ENCODE data around the gene NAV2.

NAV2 gene

DNA sequence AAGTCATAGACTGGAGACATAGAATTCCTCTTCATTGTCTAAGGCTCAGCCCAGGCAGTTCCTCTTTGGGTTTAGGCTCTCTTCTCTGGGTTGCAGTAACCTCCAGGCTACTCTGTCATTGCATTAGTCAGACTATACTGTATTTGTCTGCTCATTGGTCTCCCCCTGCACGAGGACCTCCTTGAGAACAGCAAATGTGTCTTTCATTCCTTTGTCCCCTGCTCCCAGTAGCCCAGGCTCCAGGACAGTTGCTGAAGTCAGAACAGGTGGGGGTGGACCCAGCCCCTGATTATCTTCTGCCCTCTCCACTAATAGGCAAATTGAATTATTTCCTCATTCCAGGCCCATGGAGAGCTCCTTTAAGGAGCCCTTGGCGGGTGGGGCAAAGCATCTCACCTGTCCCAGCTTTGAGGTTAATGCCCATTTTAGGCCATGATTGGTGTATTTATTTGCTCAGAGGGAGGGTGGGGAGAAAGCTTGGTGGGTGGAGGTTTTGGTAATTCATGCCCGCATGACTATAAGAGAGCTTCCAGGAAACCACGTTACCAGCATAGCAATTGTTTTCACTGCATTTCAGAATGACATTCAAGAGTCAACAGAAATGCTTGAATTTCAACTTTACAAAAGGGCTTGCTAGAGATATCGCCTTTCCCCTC lies 40.9 kb downstream of the NAV2 start:
- peak; percentile 67 for DNase-seq

DNA sequence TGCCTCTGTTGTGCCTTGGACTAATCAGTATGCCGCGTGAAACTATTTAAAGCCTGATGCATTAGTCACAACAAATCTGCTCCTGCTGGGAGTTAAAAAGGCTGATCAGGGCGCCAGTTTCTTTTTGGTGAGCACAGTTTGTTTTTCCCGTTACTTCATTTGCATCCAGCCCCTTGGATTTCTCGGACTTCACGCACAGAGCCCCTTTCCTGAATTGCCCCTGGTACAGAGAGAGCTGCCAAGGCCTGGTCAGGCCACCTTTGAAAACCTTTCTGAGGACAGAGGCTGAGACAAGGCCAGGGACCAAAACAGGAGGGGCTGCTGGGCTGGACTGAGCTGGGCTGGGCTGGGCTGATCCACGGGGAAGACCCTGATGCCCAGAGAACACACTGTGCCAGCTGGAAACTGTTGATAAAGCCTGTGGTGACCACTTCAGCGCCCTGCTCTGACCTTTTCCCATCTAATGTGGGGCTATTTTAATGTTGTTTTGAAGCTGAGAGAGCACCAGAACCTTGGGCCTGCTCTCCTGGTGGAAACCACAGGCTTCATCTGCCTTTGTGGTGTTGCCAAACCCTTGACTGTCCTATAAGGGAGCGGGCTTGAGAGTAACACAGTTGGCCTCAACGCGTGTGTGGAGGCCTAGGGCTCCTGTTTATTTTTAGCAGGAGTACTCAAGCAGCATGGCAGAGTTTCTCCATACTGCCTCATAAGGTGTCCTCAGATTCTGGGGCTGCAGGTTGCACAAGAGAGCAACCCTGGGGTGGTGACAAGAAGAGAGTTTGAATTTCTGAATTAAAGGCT lies 44.2 kb downstream of the NAV2 start:
- DNase-seq: peak; percentile 53

DNA sequence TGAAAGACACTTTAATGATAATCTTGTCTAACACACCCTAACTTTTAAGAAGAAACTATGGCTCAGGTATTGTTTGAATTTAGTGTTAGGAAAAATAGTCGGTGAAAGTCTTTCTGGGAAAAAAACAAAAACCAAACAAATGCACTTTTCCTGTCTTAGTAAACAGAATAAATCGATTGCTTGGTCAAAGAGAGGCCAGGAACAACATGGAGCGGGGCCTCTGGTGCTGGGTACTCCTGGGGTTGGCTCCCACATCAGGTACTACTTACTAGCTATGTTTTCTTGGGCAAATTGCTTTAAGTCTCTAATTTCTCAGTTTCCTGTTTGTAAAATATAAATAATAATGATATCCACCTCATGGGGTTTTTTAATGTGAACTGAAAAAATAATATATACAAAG lies 46.8 kb downstream of the NAV2 start:
- DNase-seq: no peak

DNA sequence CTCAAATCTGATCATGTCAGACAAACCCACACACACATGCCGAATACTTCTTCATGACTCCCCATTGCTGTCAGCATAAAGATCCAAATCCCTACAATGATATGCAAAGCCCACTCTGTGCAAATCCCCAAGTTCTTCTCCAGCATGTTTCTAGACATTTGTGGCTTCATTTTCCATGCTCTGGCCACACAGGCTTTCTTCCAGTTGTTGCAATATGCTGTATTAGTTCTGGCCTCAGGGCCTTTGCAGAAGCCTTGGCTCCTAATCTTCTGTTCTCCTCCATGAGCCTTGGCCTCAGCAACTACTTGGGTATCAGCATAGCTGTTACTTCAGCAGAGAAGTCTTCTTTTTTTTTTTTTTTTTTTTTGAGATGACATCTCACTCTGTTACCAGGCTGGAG lies 49.6 kb downstream of the NAV2 start:
- DNase-seq: no peak

DNA sequence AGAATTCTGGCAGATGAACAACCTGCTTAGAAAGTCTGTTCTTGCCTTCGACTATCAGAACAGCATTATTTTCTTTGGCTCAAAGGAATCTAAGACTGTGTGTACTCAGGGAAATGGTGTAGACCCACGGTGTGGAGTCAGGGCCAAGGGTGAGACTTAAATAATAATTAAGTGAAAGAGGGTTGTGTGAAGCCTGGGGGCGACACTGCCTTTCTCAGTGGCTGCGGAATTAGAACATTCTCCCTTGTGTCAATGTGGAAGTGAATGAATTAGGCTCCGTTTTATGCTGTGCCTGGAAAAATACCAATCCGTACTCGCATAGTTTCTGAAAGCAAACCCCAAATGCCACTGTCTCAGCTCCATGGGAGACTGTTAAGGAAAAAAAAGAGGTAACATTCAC lies 50.7 kb downstream of the NAV2 start:
- DNase-seq: no peak

DNA sequence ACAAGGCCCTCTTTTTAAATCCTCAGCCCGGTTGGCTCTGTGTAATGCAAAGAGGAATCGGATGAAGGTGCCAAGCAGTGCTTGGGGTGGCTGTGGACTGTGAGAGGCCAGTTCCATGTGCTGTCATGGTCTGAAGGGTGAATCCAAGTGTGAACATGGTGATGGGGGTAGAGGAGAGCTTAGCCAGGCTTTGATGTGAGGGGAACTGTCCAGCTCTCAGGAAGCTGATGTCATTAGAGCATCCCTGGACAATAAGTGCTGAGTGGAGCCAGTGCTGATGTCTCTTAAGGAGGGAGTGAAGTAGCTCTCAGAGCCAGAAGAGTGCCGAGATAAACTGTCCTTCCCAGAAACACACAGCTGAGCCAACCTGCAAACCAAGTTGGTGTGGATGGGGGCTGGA lies 53.6 kb downstream of the NAV2 start:
- DNase-seq: peak; percentile 31

DNA sequence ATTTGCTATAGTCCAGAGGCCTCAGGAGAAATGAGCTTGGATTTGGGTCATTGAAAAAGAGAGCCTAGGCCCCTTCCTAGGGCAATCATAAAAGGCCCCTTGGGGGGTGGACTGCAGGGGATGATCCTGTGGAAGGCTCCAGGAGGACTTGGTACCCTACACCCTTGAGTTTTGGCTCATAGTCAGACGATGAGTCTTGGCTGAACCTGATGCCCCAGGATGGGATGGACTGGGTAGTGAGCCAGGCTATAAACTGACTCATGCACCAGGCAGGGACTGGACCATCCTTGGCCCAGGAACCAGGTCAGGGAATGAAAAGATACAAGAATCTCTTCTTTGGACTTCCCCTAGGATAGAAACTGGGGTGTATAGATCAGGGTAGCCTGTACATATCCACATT lies 54.2 kb downstream of the NAV2 start:
- no peak for DNase-seq

DNA sequence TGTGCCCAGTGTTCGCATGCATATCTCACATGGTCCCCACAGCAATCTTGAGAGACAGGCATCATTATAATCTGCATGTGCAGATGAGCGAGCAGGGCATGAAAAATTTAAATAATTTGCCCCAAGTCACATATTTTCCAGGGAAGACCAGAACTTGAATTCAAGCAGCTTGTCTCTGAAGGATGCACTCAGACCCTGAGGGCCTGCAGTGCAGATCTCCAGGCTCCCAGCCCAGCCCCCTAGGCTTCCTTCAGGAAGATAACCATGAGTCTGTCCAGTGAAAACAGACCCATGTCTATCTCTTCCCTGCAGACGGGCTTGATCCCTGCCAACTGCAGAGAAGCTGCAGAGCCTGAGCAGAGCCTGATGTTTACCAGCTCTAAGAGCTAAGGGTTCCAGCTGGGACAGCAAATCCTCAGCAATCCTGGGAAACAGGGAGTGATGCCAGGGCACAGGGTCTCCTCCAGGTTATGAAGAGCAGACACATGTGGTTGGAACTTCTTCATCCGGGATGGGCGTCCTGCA lies 55.1 kb downstream of the NAV2 start:
- no peak for DNase-seq

DNA sequence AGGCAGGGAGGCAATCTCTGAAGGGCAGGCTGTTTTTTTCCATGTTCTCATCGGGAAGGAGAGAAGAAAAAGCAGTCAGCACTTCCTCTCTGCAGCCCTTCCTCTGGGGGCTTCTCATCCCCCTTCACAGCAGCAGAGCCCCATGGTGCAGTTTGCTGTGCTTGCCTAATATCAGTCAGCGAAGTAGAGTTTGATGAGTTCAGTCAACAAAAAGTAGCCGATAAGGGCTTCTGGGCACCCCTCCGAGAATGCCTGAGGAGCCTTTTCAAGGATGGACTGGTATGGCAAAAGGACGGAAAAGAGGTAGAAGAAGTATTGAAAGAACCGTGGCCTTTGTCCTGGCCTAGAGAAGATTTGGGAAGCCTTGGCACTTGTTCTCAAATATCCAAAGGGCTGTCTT lies 55.6 kb downstream of the NAV2 start:
- no peak for DNase-seq

DNA sequence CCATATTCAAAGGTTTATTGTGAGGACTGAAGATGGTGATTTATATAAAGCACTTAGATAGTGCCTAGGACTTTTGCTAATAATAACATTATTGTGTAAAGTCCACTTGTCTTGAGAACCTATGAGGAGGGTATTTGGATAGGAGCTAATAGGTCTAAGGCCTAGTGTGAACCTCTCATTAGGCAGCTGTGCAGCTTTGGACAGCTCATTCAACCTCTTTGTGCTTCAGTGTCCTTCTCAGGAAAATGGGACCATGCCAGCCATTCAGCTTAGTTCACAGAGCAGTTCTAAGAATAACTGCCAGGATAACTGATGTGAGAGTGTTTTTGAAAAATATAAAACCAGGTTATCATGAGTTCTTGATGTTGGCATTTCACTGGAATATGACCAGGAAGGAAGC lies 56.2 kb downstream of the NAV2 start:
- no peak for DNase-seq

DNA sequence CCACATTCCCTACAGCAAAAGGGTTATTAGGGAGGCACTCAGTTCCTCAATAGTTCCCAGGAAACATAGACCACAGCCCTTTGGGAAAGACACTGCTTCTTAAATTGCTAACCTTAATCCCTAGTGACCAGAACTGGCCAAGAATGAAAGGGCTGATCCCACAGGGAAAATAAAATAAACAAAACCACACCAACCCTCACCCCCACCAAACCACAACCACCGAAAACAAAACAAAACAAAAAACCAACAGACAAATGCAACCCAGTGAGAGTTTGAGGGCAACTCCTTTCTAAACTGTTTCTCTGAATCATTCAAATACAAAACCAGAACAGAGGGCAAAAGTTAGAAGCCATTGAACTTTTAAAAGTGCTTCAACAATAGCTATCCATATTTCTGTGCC lies 57.2 kb downstream of the NAV2 start:
- peak; percentile 41 for DNase-seq

DNA sequence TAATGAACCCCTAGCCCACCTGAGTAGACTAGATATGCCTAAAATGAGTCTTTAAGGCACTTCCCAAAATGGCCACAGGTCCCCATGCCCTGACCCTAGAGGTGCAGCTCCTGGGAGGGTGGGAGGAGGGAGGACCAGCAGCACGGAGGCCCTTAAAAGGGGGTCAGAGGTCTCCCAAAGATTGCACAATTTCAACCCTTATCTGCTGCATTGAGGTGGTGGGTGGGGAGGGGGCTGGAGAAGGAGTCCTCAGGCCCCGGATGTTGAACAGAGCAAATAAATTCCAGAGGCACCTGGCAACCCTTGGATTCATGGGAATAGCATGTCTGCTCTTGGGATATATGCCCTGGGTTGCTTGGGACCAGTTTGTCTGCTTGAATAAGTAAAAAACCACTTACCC lies 57.6 kb downstream of the NAV2 start:
- no peak for DNase-seq

DNA sequence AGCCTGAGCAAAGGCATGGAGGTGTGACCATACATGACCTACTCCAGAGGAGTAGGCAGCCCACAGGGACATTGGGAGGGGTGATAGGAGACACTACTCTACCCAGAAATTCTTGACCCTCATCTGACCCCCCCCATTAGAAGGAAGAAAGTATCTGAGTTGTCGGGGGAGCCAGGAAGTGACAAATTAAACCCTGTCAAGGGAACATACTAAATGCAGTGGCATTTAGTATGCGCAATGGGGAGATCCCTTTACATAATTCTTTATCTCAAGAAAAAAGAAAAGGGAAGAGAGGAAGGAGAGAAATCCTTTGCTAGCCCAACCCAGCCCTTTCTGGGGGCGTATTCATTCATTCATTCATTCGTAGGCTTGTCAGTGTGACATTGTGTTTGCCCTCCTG lies 58.8 kb downstream of the NAV2 start:
- no peak for DNase-seq

DNA sequence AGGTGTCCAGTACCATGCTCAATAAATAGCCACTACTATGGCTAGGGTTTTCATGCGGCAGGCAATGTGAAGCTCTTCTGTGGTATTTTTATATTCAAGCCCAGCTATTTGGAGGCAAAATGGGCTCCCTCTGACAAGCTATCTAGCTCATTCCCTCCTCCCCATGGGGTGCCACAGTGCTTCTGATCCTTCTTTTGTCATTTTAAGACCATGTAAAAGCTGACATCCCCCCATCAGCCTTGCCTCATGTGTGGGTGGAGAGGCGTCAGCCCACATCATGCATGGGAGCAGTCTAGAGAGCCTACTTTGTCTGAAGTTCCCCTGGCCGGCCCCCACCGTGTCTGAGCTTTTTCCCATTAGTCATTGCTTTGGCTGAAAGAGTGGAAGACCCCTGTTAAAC lies 59.8 kb downstream of the NAV2 start:
- no peak for DNase-seq

DNA sequence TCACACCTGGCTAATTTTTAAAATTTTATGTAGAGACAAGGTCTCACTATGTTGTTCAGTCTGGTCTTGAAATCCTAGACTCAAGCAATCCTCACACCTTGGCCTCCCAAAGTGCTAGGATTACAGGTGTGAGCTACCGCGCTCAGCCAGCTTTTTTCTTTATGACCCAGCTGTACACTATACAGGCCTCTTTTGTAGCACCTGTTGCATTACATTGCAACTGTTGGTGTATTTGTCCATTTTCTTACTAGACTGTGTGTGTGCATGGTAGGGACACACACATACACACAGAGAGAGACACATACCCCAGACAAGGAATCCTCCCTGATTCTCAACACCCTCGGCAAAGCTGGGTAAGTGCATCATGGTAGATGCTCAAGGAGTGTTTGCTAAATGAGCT lies 61.7 kb downstream of the NAV2 start:
- no peak for DNase-seq

DNA sequence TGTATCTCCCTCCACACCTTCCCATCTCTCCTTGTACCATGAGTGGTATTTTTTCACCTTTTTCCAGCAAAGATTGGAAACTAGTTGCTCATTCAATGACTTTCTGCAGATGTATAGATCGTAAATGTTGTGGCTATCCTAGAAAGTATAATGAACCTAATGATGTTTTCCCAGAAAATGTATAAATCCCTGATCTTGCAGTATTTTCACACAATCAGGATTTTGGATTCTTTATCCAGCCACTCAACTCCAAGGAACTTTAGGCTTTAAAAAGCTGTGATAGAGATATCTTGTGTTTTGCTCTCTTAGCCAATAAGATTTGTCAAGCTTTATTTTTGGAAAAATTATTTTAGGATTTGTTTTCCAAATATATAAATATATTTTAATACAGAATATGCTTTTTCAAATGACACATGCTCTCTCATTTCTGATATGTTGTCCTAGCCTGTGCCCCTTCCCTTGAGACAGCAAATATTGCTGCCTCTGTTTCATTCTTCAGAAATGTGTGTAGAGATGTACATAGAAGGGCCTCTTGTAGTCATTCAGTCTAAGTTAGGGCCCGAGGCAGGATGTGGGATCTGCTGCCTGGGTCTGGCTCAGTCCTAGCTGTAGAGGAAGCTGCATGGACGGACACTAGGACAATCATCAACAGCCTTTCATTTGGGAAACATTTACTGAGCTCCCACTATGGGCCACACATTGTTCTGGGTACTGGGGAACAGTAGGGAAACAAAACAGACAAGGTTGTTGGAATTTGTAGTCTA lies 62.4 kb downstream of the NAV2 start:
- DNase-seq: no peak

DNA sequence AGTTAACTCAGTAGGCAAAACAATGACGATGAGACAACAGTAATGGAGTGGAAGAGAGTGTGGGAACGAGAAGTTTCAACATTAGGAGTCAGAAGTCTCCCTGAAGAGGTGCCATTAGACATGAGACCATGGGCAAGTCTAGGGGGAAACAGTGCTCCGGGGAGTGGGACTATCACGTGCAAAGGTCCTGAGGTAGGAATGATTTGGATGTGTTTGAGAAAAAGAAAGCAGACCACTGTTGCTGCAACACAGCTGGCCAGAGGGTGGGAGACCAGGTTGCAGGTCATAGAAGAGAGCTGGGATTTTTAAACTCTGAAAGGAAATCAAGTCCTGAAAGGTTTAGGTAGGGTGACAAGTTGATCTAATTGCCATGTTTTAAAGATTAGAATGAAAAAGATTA lies 63.0 kb downstream of the NAV2 start:
- no peak for DNase-seq

DNA sequence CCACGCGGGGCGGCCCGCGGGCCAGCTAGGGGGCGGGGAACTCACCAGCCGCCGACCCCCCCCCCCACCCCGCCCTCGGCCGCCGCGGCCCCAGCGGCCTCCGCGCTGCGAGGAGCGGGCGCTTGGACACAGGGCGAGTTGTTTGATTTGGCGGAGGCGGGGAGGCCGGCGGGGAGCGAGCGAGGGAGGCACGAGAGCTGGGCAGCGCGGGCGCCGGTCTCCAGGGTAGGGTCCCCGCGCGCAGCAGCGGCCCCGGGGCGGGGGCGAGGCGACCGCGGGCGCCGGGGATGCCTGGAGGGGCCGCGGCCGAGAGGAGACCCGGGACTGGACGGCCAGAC lies 64.4 kb downstream of the NAV2 start:
- no peak for DNase-seq

DNA sequence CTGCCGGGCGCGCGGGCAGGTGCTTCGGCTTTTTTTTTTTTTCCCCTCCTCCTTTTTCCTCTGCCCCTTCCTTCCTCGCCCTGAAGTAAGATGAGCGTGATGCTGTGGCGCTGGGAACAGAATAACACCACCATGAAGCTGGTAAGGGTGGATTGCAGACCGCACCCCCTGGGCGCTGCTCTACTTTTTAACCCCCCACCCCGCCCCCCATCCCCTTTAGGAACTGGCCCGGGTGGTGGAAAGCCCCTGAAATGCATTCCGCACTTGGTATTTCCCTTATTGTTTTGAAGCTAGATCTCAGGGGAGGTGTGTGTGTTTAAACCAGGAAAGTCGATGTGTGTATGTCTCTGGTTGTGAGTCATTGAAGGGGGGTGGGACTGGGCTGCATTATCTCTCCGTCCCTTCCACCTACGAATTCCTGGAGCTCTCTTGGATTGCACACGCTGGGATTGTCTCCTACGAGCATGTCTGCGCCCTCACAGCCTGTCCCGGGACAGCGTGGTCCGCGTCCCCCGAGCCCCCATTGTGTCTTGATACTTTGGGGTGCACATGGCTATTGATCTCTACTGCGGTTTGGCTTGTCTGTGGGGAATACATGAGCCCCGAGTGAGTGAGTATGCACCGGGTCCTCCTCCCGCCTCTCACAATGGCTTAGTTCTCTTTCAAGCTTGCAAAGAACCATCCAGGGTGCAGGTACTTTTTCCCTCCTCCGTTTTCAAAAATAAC lies 64.9 kb downstream of the NAV2 start:
- peak; percentile 75 for DNase-seq

DNA sequence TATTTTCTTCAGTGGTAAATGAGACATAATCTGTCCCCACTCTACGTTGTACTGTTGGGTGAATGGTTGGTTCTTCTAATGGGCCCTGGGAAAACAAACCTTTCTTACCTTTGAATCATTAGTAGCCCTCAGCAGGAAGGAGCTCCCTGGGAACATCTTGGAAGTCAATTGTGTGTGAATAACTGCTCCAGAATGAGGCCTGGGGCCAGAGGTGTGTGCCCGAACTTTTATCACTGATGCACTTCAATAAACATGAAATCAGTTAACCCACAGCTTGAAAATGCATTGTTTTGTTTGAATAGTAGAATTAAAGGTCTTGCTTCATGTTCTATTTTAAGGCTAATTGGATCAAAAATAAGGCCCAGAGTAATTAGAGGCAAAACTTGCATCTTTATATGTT lies 67.1 kb downstream of the NAV2 start:
- no peak for DNase-seq

DNA sequence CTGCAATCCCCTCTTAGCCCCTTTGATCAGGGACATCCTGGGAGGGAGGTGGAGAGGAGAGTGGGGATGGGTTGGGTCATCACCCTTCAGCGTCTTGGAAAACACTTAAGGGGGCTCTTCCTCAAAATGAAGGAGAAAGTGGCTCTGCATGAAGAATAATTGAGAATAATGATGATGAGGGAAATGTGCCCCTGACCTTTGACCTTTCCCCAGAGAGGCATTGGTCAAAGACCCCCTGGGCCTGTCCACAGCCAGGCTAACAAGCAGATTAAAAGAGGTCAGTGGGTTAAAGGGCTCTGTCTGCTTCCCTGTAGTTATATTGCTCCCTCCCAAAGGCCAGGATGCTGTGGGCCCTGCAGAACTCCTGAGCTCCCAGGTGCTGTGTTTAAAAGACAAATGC lies 68.7 kb downstream of the NAV2 start:
- DNase-seq: no peak

DNA sequence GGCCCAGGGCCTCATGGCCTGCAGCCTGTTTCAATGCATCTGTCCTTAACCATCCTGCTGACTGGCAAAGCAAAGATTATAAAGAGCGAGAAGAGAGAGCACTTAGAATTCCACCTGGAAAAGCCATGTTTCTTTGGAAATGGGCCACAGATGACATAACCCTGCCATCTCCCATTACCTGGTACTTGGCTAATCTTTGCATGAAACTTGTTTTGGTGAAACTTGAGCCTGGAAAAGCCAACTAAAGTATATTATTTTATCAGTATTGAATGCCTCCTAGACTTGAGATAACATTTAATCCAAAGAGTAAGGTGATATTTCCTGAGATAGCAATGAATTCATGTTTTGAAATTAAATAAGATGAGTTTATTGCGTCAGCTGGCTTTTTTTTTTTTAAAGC lies 72.6 kb downstream of the NAV2 start:
- no peak for DNase-seq

DNA sequence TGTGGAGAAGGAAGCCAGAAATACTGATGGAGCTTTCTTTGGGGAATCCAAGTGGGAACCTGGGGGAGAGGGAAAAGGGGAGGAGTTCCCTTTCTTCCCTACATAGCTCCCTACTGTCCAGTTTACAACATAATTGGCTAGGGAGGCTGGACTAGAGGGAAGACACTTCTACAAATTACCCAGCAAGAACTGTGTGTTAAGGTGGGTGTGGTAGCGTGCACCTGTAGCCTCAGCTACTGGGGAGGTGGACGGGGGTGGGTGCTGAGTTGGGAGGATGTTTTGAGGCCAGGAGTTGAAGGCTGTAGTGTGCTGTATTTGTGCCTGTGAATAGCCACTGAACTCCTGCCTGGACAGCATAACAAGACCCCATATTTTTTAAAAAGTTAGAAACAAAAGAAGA lies 74.0 kb downstream of the NAV2 start:
- no peak for DNase-seq

Measured in fibroblast of upper back skin (primary cell).